ENCODE measurements around the gene FCN3.
A peak's percentile ranks its signal among the peaks of the same experiment; 100 is the strongest.

The FCN3 gene

GRCh38 chr1:27374362-27375086, at the start of gene FCN3:
TSS of gene FCN3 (minus strand) at chr1:27374824. CDS start at chr1:27374818, 6 bp downstream.
- no peaks in the 10 kb centered on the region for H3K9me3 Mint-ChIP-seq
- no peak for TF ChIP-seq CTCF (IDR thresholded peaks at IDR 0.05; ENCODE audit: unreplicated experiment in 3 of 3)
- peaks cover 5% of the 10 kb centered on the region for H3K4me1 Mint-ChIP-seq
- H3K27me3 Mint-ChIP-seq (ENCODE audit: low read depth), result peaks cover 11% of the 10 kb centered on the region
- no peak within 1 kb of the TSS for H3K27ac Mint-ChIP-seq
- no peaks in the 10 kb centered on the region for H3K36me3 Mint-ChIP-seq (ENCODE audit: low read depth)
- no peak within 1 kb of the TSS for H3K4me3 Mint-ChIP-seq

GRCh38 chr1:27423709-27424108, 49.1 kb upstream of the FCN3 start:
- no peak overlapping the region for H3K4me3 Mint-ChIP-seq
- H3K27ac Mint-ChIP-seq, result peak overlapping the region; percentile 73 to 79 (median 75)
- peaks cover 24% of the 10 kb centered on the region for H3K36me3 Mint-ChIP-seq (ENCODE audit: low read depth)

GRCh38 chr1:27418326-27419185, 43.9 kb upstream of the FCN3 start:
- no peaks in the 10 kb centered on the region for H3K9me3 Mint-ChIP-seq
- H3K27ac Mint-ChIP-seq, result peak overlapping the region; percentile 97 to 99 (median 98)
- H3K27me3 Mint-ChIP-seq (ENCODE audit: low read depth), result no peaks in the 10 kb centered on the region
- peaks cover 52% of the 10 kb centered on the region for H3K4me1 Mint-ChIP-seq
- H3K36me3 Mint-ChIP-seq (ENCODE audit: low read depth), result peaks cover 40% of the 10 kb centered on the region
- no peak for TF ChIP-seq CTCF (IDR thresholded peaks at IDR 0.05; ENCODE audit: unreplicated experiment in 3 of 3)
- H3K4me3 Mint-ChIP-seq, result peak overlapping the region in 2 of 3 experiments; percentile 17 to 38

More at GRCh38 chr1:27423709-27424108, 49.1 kb upstream of the FCN3 start:
- no peak for TF ChIP-seq CTCF (IDR thresholded peaks at IDR 0.05; ENCODE audit: unreplicated experiment in 3 of 3)
- Mint-ChIP-seq H3K9me3 (no peaks in the 10 kb centered on the region), H3K4me1 (peaks cover 52% of the 10 kb centered on the region), H3K27me3 (ENCODE audit: low read depth) (no peaks in the 10 kb centered on the region)

- TF ChIP-seq CTCF (IDR thresholded peaks at IDR 0.05; ENCODE audit: unreplicated experiment in 3 of 3), result no peak
- Mint-ChIP-seq H3K4me1 (peaks cover 50% of the 10 kb centered on the region), H3K9me3 (no peaks in the 10 kb centered on the region), H3K4me3 (no peak overlapping the region), H3K27me3 (ENCODE audit: low read depth) (no peaks in the 10 kb centered on the region), H3K36me3 (ENCODE audit: low read depth) (peaks cover 49% of the 10 kb centered on the region), H3K27ac (peak overlapping the region; percentile 97 to 99 (median 98))
These were observed 43.1 kb upstream of the FCN3 start for GRCh38 chr1:27417713-27418112.

GRCh38 chr1:27416387-27417111, 41.9 kb upstream of the FCN3 start:
- H3K4me3 Mint-ChIP-seq, result no peak overlapping the region
- no peaks in the 10 kb centered on the region for H3K27me3 Mint-ChIP-seq (ENCODE audit: low read depth)
- H3K9me3 Mint-ChIP-seq, result no peaks in the 10 kb centered on the region
- H3K36me3 Mint-ChIP-seq (ENCODE audit: low read depth), result peaks cover 55% of the 10 kb centered on the region
- peaks cover 50% of the 10 kb centered on the region for H3K4me1 Mint-ChIP-seq
- peak overlapping the region; percentile 97 to 99 (median 98) for H3K27ac Mint-ChIP-seq
- TF ChIP-seq CTCF (IDR thresholded peaks at IDR 0.05; ENCODE audit: unreplicated experiment in 3 of 3), result peak; percentile 30 to 55 (median 35)

Measured in nephron (organoid).